HG02943 (cell line): ENCODE data around the gene CCKAR.

ENCODE experiments used
- ATAC-seq: cut with Tn5 transposase; IDR thresholded peaks from one replicate; pipeline ENCODE4 v1.9.1; 2021; ENCODE audit warnings: mild to moderate bottlenecking, low read depth, moderate library complexity; ENCODE audit not compliant: unreplicated experiment

CCKAR gene

DNA sequence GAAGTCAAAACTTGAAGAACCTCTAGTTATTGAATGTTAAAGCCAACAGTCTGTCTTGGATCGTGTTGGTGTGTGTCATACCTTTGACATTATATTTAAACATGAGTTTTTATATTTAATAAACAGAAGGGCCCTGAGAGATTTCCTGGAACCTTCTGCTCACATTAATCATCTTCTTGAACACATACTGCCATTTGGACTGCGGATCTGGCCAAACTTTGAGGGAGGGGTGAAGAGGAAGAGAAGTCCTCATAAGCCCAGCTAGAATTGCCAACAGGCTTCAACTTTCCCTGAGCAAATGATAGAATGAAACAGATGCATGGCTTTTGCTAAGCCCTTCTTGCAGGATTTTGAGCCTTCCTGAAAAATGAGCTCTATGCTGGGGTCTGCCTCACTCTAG is 27.4 kb downstream of the CCKAR start:
- no peak for ATAC-seq

DNA sequence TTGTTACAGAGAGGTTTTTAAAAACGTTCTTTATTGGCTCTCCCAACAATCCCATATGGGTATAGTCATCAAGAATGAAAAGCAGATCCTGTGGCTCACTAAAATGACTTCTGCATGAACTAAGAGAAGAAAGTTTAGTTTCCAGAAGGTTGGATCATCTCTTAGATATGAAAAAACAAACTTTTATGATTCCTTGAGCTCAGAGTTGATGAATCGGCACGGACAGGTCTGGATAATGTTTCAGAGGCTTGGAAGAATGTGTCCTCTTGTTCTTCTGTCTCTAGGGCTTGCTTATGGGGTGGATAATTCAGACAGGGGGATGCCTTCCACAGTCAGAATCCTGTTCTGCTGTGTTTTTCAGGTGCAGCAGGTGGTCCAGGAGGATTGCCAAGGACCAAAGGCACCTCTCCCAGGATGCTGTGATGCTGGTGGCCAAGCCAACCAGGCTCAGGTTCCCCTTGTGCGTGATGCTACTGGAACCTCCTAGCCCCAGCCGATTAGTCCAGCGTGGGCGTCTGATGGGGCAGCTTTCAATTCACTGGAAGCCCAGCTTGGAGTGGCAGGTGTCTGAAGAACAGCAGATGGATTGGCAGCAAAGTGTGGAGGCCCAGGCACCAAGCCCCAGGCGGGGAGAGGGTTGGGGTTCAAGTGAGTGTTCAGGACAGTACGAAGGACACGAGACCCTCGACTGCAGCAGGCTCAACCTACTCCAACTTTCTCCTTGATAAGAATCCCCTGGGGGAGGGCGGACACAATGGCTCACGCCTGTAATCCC is 30.3 kb downstream of the CCKAR start:
- ATAC-seq: no peak

DNA sequence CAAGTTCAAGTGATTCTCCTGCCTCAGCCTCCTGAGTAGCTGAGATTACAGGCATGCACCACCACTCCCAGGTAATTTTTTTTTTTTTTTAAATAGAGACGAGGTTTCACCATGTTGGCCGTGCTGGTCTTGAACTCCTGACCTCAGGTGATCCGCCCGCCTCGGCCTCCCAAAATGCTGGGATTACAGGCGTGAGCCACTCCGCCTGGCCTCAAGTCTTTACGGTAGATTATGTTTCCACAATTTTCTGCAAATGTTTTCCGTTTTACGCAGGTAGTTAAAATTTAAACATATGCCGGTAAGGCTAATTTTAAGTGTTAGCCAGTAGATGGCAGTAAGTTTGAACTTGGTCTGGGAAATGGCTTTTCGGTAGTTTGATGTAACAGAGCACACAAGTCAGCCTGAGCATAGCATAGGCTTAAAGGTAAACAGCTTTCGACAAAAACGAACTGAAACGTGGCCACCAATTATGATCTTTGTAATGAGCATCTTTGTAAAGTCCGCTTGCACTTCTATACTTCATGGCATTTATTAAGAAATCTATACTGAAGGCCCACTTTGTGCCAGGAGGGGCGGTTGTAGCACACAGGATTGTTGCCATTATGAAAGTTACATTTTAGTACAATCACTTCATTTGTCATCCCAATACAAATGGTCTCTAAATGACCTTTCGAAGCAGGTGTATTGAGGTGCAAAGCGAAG is 31.1 kb downstream of the CCKAR start:
- peak; percentile 65 for ATAC-seq

DNA sequence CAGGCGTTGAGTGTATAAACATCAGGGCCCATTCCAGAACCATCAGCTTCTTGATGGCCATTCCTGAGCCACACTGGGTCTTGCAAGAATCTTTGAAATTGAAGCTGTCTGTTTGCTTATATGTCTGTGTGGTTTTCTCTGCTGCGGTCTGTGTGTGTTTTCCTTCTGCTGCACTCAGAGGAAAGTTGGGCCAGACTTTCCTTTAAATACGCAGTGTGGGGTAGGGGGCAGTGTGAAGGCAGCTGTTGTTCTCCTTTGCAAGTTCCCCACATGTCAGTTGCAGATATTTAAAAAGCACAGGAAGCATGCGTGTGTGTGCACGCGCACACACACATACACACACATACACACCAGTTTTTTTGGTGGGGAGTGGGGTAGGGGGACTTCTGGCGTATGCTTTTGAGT is 32.1 kb downstream of the CCKAR start:
- no peak for ATAC-seq

DNA sequence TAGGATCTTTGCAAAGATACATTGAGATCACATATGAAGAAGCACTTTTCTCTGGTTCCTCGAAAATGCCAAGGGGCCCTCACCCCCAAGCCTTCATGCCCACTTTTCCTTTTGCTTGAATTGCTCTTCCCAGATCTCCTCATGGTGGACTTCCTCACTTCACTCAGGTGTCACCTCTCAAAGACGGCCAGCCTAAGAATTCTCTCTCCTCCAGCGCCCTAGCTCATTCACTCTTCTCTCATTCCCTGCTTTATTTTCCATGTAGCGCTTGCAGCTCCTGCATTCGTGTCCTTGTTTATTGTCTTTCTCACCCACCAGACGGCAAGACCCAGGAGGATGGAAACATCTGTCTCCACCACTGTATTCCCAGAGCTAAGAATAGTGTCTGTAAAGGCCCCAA is 32.9 kb downstream of the CCKAR start:
- no peak for ATAC-seq

DNA sequence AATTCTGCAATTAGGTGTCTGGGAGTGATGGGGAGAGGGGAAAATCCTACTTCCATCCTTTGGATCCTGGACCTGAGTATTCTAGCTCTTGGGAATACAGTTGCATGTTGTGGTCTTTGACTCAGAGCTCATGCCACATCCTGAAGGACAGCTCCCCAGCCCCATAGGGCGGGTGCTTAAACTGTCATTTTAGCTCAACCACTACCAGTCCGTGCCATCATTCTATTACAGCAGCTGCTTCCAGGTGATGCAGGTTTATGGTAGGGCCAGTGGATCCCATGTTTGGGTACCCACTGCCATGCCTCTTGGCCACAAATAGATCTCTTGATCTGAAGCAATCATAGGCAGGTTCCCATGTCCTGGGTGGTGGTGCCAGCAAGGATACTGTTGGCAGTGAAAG is 34.7 kb downstream of the CCKAR start:
- no peak for ATAC-seq

DNA sequence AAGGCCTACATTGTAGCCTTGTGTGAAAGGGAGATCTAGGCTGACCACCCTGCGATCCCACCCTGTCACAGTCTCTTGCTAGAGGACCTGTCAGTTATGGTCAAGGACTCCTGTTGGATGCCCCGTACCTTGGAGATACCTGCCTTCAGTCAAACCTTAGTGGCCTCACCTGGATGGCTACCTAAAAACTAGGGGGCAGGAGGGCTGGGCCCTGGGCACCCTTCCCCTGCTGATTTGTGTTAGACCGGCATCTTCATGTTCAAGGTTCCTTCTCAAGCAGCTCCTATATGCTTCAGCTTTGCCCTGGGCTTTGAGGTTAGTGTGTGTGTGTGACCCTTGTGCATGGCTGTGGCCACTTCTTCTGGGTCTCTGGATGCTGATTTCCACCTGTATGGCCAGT is 35.3 kb downstream of the CCKAR start:
- ATAC-seq: no peak

DNA sequence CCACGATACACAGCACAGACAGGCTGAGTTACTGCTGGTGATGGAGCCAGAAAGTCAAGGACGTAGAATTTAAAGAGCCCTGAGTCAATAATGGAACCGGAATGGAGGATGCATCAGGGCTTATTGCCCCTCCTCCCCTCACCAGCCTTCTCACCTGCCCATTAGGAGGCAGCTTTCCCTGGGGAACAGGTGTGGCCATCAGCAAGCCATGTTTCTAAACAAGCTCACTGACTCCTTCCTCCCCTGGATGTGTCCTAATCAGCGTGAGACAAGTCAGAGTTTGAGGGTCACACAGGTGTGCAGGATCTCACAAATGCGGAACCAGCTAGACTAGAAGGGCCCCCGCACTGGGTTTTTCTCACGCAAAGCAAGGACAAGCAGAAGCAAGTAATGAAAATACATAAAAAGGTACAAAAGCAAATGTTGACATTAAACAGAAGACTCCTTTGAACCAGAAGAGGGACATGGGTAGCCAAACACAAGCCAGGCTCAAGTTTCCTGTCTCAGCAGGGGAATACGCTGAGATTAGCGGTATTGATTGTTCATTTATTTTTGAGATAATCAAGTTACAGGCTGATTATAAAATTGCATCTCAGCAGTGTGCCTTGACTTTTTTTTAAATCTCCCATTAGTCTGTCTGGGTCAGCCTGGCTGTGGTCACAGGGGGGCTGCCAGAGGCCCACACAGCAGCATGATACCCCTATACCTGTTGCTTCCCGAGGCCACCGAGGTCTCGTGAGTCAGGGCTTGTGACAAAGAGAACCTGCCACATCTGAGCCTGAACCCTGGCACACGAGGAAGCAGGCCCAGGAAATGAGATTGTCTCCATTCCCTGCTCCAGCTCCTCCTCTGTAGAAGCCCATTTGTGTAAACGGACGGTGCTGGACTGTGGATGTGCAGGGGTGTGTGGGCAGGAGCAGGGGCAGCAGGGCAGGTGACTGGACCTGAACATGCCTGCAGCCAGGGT is 37.4 kb downstream of the CCKAR start:
- no peak for ATAC-seq

DNA sequence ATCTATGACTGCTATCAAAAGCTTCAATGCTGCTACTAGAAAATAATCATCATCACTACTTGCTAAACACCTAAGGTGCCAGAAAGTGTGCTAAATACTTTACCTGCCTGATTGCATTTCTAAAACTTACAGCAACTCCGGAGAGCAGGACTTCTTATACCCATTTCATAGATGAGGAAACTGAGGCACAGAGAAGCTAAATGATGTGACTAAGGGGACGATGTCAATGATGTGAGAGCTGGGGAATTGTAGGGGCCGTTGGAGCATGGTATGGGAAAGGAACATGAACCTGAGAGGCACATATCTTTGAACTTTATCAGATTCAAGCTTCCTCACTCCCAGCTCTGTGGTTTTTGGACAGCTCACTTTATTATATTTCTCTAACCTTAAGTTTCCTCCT is 38.7 kb downstream of the CCKAR start:
- no peak for ATAC-seq

DNA sequence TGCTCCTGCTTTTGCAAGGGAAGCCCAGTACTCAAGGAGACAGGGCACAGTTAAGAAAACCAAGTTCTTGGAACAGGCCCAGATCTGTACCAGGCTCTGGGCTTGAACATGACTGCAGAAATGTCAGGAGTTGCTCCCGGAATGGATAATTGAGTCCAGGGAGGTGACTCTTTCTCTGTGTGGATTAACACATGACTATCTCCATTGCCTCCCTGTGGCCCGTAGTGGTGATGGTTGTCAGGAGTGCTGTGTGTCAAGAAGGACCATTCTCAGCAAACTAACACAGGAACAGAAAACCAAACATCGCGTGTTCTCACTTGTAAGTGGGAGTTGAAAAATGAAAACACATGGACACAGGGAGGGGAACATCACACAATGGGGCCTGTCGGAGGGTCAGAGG is 39.9 kb downstream of the CCKAR start:
- ATAC-seq: no peak

DNA sequence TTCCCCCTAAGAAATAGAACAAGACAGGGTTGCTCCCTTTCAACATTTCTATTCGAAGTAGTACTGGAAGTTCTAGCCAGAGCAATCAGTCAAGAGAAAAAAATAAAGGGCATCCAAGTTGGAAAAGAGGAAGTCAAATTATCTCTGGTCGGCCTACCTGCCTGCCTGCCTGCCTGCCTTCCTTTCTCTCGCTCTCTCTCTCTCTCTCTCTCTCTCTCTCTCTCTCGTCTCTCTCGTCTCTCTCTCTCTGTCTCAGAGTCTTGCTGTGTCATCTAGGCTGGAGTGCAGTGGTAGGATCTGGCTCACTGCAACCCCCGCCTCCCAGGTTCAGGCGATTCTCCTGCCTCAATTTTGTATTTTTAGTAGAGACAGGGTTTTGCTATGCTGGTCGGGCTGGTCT is 42.9 kb downstream of the CCKAR start:
- ATAC-seq: no peak

DNA sequence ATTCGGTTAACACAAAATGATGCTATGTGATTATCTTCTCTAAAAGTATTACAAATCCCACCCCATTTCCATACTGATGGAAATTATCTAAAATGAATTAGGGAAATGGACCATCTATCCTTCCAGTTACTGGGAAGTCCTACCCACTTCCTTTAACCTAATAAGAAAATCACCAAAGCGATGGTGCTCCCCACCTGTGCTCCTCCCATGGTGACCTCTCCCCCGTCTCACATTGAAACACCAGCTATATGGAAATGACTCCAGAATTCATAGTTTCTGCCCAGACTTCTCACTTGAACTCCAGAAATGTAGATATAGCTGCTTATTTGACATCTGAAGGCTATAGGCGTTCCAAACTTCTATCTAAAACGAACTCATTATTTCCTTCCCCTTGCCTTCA is 48.5 kb downstream of the CCKAR start:
- ATAC-seq: no peak

DNA sequence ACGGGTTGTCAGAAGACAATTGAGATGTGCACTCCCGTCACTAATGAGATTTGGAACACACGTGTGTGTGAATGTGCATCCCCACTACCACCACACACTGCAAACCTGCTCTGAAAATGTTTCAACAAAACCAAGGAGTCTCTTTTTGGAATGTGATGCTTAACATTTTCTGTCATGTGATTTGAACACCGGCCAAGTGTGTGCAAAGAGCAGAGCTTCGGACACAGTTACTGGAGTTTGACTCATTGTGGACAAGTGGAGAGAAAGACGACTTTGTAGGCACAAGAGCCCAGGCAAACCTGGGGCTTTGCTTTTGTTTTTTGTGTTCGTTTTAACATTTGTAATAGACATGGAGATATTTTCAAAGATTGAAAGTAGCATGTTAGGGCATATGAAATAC is 49.2 kb downstream of the CCKAR start:
- ATAC-seq: no peak

DNA sequence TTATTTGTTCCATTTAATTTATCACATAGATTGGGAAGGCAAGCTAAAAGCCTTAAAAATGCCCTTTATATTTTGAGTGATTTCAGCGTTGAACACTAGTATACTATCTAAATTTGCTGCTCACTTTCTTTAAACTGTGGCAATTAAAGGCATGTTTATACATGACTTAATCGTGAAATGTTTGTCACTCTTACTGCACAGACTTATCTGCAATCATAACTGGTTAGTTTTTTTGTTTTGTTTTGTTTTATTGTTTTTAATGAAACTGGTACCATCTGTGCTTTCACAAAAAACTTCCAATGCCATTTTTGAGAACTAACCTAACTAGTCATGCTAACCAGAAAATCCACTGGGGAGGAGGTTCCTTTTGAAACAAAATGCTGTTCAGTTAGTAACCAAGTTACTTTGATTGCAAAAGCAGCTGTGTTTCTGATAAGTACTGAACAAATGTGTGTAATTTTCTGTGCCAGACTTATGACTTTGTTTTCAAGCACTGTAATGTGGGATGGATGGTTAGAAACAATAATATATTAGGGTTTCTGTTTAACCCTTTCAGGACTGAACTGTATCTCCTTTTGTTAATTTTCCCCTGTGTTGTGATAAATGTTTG is 56.1 kb downstream of the CCKAR start:
- no peak for ATAC-seq

DNA sequence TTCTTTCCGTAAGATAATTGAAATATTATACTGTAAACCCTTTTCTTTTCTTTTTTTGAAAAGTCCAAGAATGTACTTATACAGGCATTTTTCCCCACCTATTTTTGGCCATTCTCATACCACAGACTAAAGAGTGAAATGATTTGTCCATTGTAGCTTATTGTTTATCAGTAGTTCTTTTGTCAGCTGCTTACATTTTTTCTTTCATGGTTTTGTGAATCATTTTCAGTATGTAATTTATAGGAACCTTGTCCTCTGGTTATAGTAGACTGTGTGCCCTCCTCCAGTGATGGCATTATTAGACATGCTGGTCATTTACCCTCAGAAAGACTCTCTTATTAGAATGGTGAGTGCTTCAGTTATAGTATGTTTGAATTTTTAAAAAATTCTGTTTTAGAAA is 56.7 kb downstream of the CCKAR start:
- ATAC-seq: no peak

DNA sequence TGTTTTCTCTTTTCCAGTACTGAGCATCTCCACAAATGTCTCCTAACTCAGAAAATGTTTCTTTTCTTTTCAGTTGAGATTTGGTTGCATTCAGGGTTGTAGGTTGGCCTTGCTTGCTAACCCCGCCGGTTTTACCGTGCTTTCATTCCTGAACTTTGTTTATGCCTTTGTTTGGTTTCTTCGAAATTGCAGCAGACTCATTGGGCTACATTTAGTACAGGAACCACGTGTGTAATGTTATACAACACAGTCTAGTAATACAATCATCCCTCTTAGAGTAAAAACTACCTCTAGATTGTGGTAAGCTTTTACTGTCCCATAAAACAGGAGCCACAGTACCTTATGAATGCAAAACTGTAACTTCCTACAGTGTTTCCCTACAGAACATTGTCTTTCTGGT is 57.9 kb downstream of the CCKAR start:
- no peak for ATAC-seq

DNA sequence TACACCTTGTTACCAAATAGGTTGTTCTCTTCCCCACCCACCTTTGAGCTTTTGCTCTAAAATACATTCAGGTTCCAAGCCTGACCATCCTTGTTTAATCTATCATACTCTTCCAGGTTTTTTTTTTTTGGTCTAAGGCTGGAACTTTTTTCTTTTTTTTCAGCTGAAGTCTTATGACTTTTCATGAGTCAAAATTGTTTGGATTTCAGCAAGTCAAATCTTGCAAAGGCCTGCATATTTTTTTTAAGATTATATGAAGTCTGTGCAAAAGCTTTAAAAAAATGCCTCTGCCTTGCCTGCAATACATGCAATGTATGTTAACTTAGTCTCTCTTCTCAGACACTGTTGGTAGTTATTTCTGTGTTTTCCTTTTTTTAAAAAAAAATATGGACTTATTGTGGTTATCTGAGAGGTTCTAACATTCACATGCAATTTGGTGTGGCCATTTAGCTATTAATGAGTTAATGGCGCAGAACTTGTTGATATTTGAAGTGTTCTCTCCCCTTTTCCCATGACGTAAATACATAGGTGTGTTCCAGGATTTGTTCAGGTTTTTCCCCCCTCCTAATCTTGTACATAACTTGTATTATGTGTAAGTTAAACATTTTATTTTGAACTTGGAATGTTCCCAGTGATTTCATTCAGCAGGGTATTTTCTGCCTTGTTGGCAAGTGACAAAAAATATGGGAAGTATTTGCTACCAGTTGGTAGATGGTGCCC is 58.7 kb downstream of the CCKAR start:
- ATAC-seq: no peak
